GM12878 (cell line): ENCODE data around the gene UNC13A. TPM values are rescaled to one million over a fixed set of nuclear protein-coding genes. Genes with fewer than 3 reads are reported as not detected.

Source experiments
- ATAC-seq: fragments of 200-7000 bp; cut with Tn5 transposase; 3 replicates; pipeline ENCODE4 v1.9.1; 2020; ENCODE audit warnings: mild to moderate bottlenecking, moderate library complexity
- BruUV-seq: library from RNA; stranded (reverse); fragments of 400-500 nt; replicated peaks from 2 replicates; lab custom pipeline; 2021; lab: Mats Ljungman, UMichigan
- CTCF ChIA-PET: fragments of 300-600 bp; sonication (Branson Sonifier 250); formaldehyde crosslinking; extraction: SDS; loops from one replicate; lab custom pipeline; 2021; ENCODE audit warnings: inconsistent platforms; lab: Yijun Ruan, JAX
- POLR2A ChIA-PET: fragments of 350-600 bp; formaldehyde crosslinking; extraction: SDS; loops from one replicate; lab custom pipeline; 2021; ENCODE audit warnings: inconsistent platforms; lab: Charles Lee
- RAD21 ChIA-PET: fragments of 300-600 bp; sonication (Branson Sonifier 250); formaldehyde crosslinking; loops from one replicate; lab custom pipeline; 2023; ENCODE audit warnings: antibody characterized with exemption; ENCODE audit not compliant: unreplicated experiment; lab: Charles Lee
- SMC1A ChIA-PET: fragments of 300-600 bp; sonication (Branson Sonifier 250); formaldehyde crosslinking; loops from one replicate; lab custom pipeline; 2023; ENCODE audit not compliant: unreplicated experiment, uncharacterized antibody; lab: Charles Lee
- DNase-seq: peaks from one replicate; pipeline ENCODE4 v3.0.0-alpha.2; 2011; ENCODE audit warnings: low read depth, low spot score
- FAIRE-seq: peaks from 3 replicates; lab custom pipeline; 2011; peaks lifted over from hg19 to GRCh38; lab: Jason Lieb, UNC
- H2AFZ ChIP-seq: 2 replicates; pipeline ENCODE4 v1.6.0; 2011; ENCODE audit warnings: low read depth, low read length, control low read depth; ENCODE audit not compliant: control insufficient read depth
- H3K27ac ChIP-seq: 2 replicates; pipeline ENCODE4 v1.5.1; 2011; ENCODE audit warnings: control low read depth; ENCODE audit not compliant: control insufficient read depth, insufficient read depth
- H3K27me3 ChIP-seq, 2 experiments: replicated peaks in 1 of 2; 2 replicates each; pipeline versions ENCODE4 v1.6.0 to v1.6.1; 2011; ENCODE audit warnings: low read length in 1 of 2; ENCODE audit not compliant: control insufficient read depth in 2 of 2, insufficient read depth in 2 of 2
- H3K36me3 ChIP-seq, 2 experiments: 2 replicates each; pipeline ENCODE4 v1.5.1; 2011; ENCODE audit warnings: low read length in 1 of 2; ENCODE audit not compliant: control insufficient read depth in 2 of 2, insufficient read depth in 2 of 2
- H3K4me1 ChIP-seq: 2 replicates; pipeline ENCODE4 v1.6.1; 2011; ENCODE audit warnings: mild to moderate bottlenecking, low read length, moderate library complexity, mixed read lengths; ENCODE audit not compliant: control insufficient read depth, insufficient read depth
- H3K4me2 ChIP-seq: 2 replicates; pipeline ENCODE4 v1.6.0; 2011; ENCODE audit warnings: control low read depth; ENCODE audit not compliant: control insufficient read depth, insufficient read depth
- H3K4me3 ChIP-seq: fragments of 200-600 bp; sonication (generic); 2 replicates; pipeline ENCODE4 v1.5.1; 2016
- H3K79me2 ChIP-seq: 2 replicates; pipeline ENCODE4 v1.6.0; 2011; ENCODE audit warnings: low read length; ENCODE audit not compliant: control insufficient read depth, insufficient read depth
- H3K9ac ChIP-seq: 2 replicates; pipeline ENCODE4 v1.8.0; 2011; ENCODE audit warnings: low read length, control low read depth, mixed read lengths; ENCODE audit not compliant: control insufficient read depth, insufficient read depth
- H3K9me3 ChIP-seq: replicated peaks from 3 replicates; pipeline ENCODE4 v1.5.1; 2011; ENCODE audit warnings: mild to moderate bottlenecking, low read length; ENCODE audit not compliant: control insufficient read depth, insufficient read depth
- H4K20me1 ChIP-seq: 2 replicates; pipeline ENCODE4 v1.6.0; 2011; ENCODE audit not compliant: control insufficient read depth, insufficient read depth
- CBFB ChIP-seq: IDR thresholded peaks from 2 replicates; pipeline ENCODE4 v1.6.1; 2016; ENCODE audit warnings: antibody characterized with exemption, low read depth
- CBX3 ChIP-seq: fragments of 200-600 bp; sonication (generic); IDR thresholded peaks from 2 replicates; pipeline ENCODE4 v1.6.1; 2016; ENCODE audit warnings: low read depth, borderline replicate concordance
- CBX5 ChIP-seq: sonication (generic); IDR thresholded peaks from 2 replicates; pipeline ENCODE4 v1.6.1; 2016; ENCODE audit warnings: low read depth, moderate library complexity, mild to moderate bottlenecking, inconsistent platforms
- FOXK2 ChIP-seq: fragments of 450-650 bp; IDR thresholded peaks from 2 replicates; pipeline ENCODE4 v1.6.1; 2017; ENCODE audit warnings: mild to moderate bottlenecking, moderate library complexity
- GABPA ChIP-seq: IDR thresholded peaks from 2 replicates; pipeline ENCODE4 v1.6.1; 2014; ENCODE audit warnings: antibody characterized with exemption, low read depth, mild to moderate bottlenecking, inconsistent platforms
- IRF4 ChIP-seq: IDR thresholded peaks from 2 replicates; pipeline ENCODE4 v1.6.1; 2011; ENCODE audit warnings: low read depth, low read length
- KLF5 ChIP-seq: fragments of 450-650 bp; IDR thresholded peaks from 2 replicates; pipeline ENCODE4 v1.6.1; 2014; ENCODE audit warnings: mild to moderate bottlenecking; ENCODE audit not compliant: partially characterized antibody
- MTA2 ChIP-seq: fragments of 450-650 bp; IDR thresholded peaks from 2 replicates; pipeline ENCODE4 v1.6.1; 2016; ENCODE audit warnings: low read depth, mild to moderate bottlenecking, moderate library complexity
- MYB ChIP-seq: fragments of 150-350 bp; IDR thresholded peaks from 2 replicates; pipeline ENCODE4 v1.6.1; 2014; ENCODE audit warnings: mild to moderate bottlenecking, low read depth, low read length, borderline replicate concordance
- NRF1 ChIP-seq: conservative IDR thresholded peaks from 2 replicates; pipeline ENCODE4 v1.6.1; 2011; ENCODE audit warnings: mild to moderate bottlenecking, low read depth, low read length, improper control_type of control experiment
- SKIL ChIP-seq: fragments of 450-650 bp; IDR thresholded peaks from 2 replicates; pipeline ENCODE4 v1.6.1; 2017; ENCODE audit warnings: mild to moderate bottlenecking, low read depth, inconsistent platforms; ENCODE audit not compliant: poor library complexity, severe bottlenecking
- SUZ12 ChIP-seq: fragments of 200-600 bp; sonication (generic); IDR thresholded peaks from one replicate; pipeline ENCODE4 v1.6.1; 2018; ENCODE audit warnings: antibody characterized with exemption, mild to moderate bottlenecking; ENCODE audit not compliant: unreplicated experiment
- WRNIP1 ChIP-seq: IDR thresholded peaks from 2 replicates; pipeline ENCODE4 v1.6.1; 2011; ENCODE audit warnings: low read depth, low read length, improper control_type of control experiment, borderline replicate concordance
- ZBTB11 ChIP-seq: fragments of 450-650 bp; formaldehyde crosslinking; IDR thresholded peaks from 2 replicates; pipeline ENCODE4 v1.5.0; 2022; ENCODE audit warnings: mild to moderate bottlenecking, missing genetic modification characterization
- ZSCAN29 ChIP-seq: fragments of 450-650 bp; IDR thresholded peaks from 2 replicates; pipeline ENCODE4 v1.6.1; 2017; ENCODE audit warnings: mild to moderate bottlenecking, moderate library complexity
- WGBS: methylation state at CpG from one replicate; pipeline ENCODE4 v1.1.6; 2016; ENCODE audit warnings: low lambda C conversion rate; ENCODE audit not compliant: insufficient replicate concordance, insufficient coverage; ENCODE audit errors: missing lambda C conversion rate; 5-methylcytosine and 5-hydroxymethylcytosine counted together
- in situ Hi-C: fragments of 300-500 bp; cut with MboI; formaldehyde crosslinking; loops from 9 replicates; pipeline ENCODE4 v1.14.3; 2018; ENCODE audit warnings: mixed read lengths
- intact Hi-C: fragments of 100-400 bp; cut with micrococcal nuclease; formaldehyde crosslinking; loops from one replicate; pipeline ENCODE4 v1.14.2; 2022; ENCODE audit not compliant: unreplicated experiment
- polyA plus RNA-seq, 11 experiments: library from polyadenylated mRNA; depleted of rRNA in 4 of 11; unstranded in 6 of 11; stranded (reverse) in 5 of 11; fragments of >200 nt; fragmentation: Nextera tagmentation in 4 of 11; fragmentation: Illumina TruSeq in 1 of 11; extraction: Ambion mirVana in 4 of 11; extraction: Trizol in 1 of 11; gene quantifications; 1 replicate in 1 of 11; 2 replicates in 10 of 11; pipeline versions ENCODE4 v1.2.1 to v1.2.3, GENCODE V29; 2011 to 2016; ENCODE audit warnings: inconsistent platforms in 2 of 11, missing spikeins in 2 of 11, low read depth in 1 of 11
- total RNA-seq, 4 experiments: library from RNA; depleted of rRNA in 3 of 4; stranded (reverse); fragments of >200 nt in 3 of 4; fragmentation: Illumina TruSeq in 1 of 4; extraction: Trizol in 1 of 4; gene quantifications; 2 replicates each; pipeline versions ENCODE4 v1.2.1 to v1.2.3, GENCODE V29; 2013 to 2021
- TF ChIP-seq, protein P1 (sequence below): fragments of 450-650 bp; IDR thresholded peaks from 2 replicates; pipeline ENCODE4 v1.6.1; 2014; ENCODE audit warnings: mild to moderate bottlenecking
- TF ChIP-seq, protein P2 (sequence below): IDR thresholded peaks from 2 replicates; pipeline ENCODE4 v1.6.1; 2011; ENCODE audit warnings: low read depth, low read length, improper control_type of control experiment, borderline replicate concordance

UNC13A gene
- total and polyA plus RNA-seq, 10 of the 15 experiments (the other 5 are each of a cell fraction or from before 2014, with no cell fraction given) = under 0.01 to 0.23 (median 0.13) TPM; not detected in 1

GRCh38 chr19:17554968-17555479, 133.1 kb downstream of the UNC13A start:
- Histone ChIP-seq H3K4me1 (0 out of 2 replicates have a peak, but pooled peaks cover 4% of the 10 kb centered on the region), H3K4me2 (peak overlapping the region; percentile 100), H3K9me3 (no peaks in the 10 kb centered on the region), H2AFZ (peak overlapping the region; percentile 96), H3K4me3 (peak overlapping the region; percentile 65), H3K27me3 (no peaks in the 10 kb centered on the region), H3K27ac (no peak overlapping the region), H3K9ac (peak overlapping the region; percentile 50), H4K20me1 (no peaks in the 10 kb centered on the region), H3K79me2 (peaks cover 16% of the 10 kb centered on the region), H3K36me3 (peaks cover 2 to 3% of the 10 kb centered on the region in 2 experiments; a peak in 2 of 4 replicates)
- CTCF ChIA-PET = interaction anchor here (3.8 kb wide), 1 partner anchor 59 kb away, joined by 11 read pairs; no protein-coding TSS in a partner anchor
- ATAC-seq = peak; percentile 30
- intact Hi-C loops = loop anchor here (2.0 to 5.0 kb wide), 2 partner anchors 16 to 43 kb away; partner anchors contain the start of gene PGLS
- POLR2A ChIA-PET = interaction anchor here (0.6 kb wide), 1 partner anchor 58 kb away, joined by 3 read pairs; no protein-coding TSS in a partner anchor
- SMC1A ChIA-PET = interaction anchor here (0.7 to 1.2 kb wide), 2 partner anchors 15 to 43 kb away, joined by 3 read pairs; no protein-coding TSS in a partner anchor
- WGBS = 6% methylated on average over 19 of the region's 19 CpGs
- BruUV-seq = no TSS peak
- no peak for FAIRE-seq
- no peak for DNase-seq
- RAD21 ChIA-PET = interaction anchor here (1.0 kb wide), 2 partner anchors 19 to 43 kb away, joined by 3 read pairs; partner anchors contain the start of gene PGLS
- in situ Hi-C loops = no loop called here
- TF ChIP-seq SKIL (peak; percentile 22), SUZ12 (no peak), CBX5 (no peak), ZSCAN29 (no peak), GABPA (no peak), FOXK2 (no peak), WRNIP1 (no peak), MYB (no peak), CBX3 (no peak), ZBTB11 (CRISPR knock-in tag) (no peak), KLF5 (peak; percentile 11), CBFB (0 out of 2 replicates have a peak, but pooled peaks have one; percentile 18), MTA2 (peak; percentile 36; the same call in 1 of the 2 replicates), NRF1 (no peak), IRF4 (no peak)
- TF ChIP-seq, protein P1, sequence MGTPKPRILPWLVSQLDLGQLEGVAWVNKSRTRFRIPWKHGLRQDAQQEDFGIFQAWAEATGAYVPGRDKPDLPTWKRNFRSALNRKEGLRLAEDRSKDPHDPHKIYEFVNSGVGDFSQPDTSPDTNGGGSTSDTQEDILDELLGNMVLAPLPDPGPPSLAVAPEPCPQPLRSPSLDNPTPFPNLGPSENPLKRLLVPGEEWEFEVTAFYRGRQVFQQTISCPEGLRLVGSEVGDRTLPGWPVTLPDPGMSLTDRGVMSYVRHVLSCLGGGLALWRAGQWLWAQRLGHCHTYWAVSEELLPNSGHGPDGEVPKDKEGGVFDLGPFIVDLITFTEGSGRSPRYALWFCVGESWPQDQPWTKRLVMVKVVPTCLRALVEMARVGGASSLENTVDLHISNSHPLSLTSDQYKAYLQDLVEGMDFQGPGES = 0 out of 2 replicates have a peak, but pooled peaks have one; percentile 18
- TF ChIP-seq, protein P2, sequence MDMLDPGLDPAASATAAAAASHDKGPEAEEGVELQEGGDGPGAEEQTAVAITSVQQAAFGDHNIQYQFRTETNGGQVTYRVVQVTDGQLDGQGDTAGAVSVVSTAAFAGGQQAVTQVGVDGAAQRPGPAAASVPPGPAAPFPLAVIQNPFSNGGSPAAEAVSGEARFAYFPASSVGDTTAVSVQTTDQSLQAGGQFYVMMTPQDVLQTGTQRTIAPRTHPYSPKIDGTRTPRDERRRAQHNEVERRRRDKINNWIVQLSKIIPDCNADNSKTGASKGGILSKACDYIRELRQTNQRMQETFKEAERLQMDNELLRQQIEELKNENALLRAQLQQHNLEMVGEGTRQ = no peak
